Activated CD4-positive, alpha-beta T cell treated with anti-CD3 and anti-CD28 coated beads, Interleukin-2, amount 10 ng/mL, durations not matched to agents 24 days and 14 days (primary cell): ENCODE measurements around the gene RAPGEF1. TPM values are rescaled to one million over a fixed set of nuclear protein-coding genes. Genes with fewer than 3 reads are reported as not detected.
"Not testable (repeated sequence)": the region's sequence is repeated elsewhere in the genome, so short reads cannot be mapped to it uniquely, and the experiment has no call there.

Experiments
- DNase-seq: peaks from one replicate; pipeline ENCODE4 v3.0.0; 2022
- H3K27ac Mint-ChIP-seq: one replicate; pipeline ENCODE4 v1.8.0; 2022; ENCODE audit warnings: mild to moderate bottlenecking, mixed read lengths
- H3K27me3 Mint-ChIP-seq: one replicate; pipeline ENCODE4 v1.8.0; 2022; ENCODE audit warnings: mixed read lengths
- H3K36me3 Mint-ChIP-seq: one replicate; pipeline ENCODE4 v1.8.0; 2022; ENCODE audit warnings: low read depth, mild to moderate bottlenecking, mixed read lengths
- H3K4me1 Mint-ChIP-seq: one replicate; pipeline ENCODE4 v1.8.0; 2021; ENCODE audit warnings: mixed read lengths
- H3K4me3 Mint-ChIP-seq: one replicate; pipeline ENCODE4 v1.8.0; 2022; ENCODE audit warnings: mild to moderate bottlenecking, moderate library complexity, mixed read lengths
- H3K9me3 Mint-ChIP-seq: one replicate; pipeline ENCODE4 v1.8.0; 2021; ENCODE audit warnings: mixed read lengths
- intact Hi-C: fragments of 100-400 bp; cut with micrococcal nuclease; formaldehyde crosslinking; loops from one replicate; pipeline ENCODE4 v1.15.1; 2023
- total RNA-seq: library from RNA; stranded (reverse); gene quantifications from 2 replicates; pipeline ENCODE4 v1.2.3, GENCODE V29; 2022

Gene RAPGEF1
- total RNA-seq, 1 donor from 2014 or later, result 153 TPM

DNA sequence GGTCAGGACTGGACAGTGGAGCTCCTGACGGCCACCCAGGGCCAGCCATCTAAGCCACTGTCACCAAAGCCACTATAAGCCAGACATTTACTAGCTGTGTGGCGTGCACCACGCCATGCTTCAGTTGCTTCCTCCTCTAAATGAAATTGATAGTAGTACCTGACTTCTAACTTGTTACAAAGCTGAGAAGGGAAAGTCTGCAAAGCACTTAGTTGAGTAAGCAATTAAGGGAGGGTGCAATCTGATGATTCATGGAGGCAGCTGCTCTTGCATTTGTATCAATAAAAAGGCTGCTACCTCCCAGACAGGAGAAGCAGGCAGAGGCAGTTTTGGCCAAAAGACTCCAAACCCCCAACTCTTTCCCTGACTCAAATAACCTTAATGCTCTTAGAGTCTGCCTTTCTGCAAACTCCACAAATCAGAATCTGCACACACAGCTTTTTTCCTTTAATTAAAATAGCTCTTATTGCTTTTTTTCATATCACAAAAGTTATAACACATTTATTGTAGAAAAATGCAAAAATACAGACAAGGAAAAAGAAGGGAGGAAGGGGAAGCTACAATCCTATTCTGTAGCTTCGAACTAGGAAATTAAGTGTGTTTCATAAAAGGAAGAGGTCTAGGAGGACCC lies 19.3 kb upstream of the RAPGEF1 start:
- DNase-seq, result no peak
- peaks cover 15% of the 10 kb centered on the region for H3K27me3 Mint-ChIP-seq
- intact Hi-C loops, result no loop called here
- no peak overlapping the region for H3K4me3 Mint-ChIP-seq
- H3K4me1 Mint-ChIP-seq, result peaks cover 6% of the 10 kb centered on the region
- H3K36me3 Mint-ChIP-seq, result no peaks in the 10 kb centered on the region
- no peaks in the 10 kb centered on the region for H3K9me3 Mint-ChIP-seq
- H3K27ac Mint-ChIP-seq, result no peak overlapping the region

GRCh38 chr9:131757549-131757948 lies 17.7 kb upstream of the RAPGEF1 start:
- Mint-ChIP-seq H3K27me3 (peaks cover 15% of the 10 kb centered on the region), H3K9me3 (no peaks in the 10 kb centered on the region), H3K27ac (no peak overlapping the region), H3K4me1 (peaks cover 6% of the 10 kb centered on the region), H3K36me3 (no peaks in the 10 kb centered on the region), H3K4me3 (no peak overlapping the region)
- no peak for DNase-seq
- intact Hi-C loops, result no loop called here

DNA sequence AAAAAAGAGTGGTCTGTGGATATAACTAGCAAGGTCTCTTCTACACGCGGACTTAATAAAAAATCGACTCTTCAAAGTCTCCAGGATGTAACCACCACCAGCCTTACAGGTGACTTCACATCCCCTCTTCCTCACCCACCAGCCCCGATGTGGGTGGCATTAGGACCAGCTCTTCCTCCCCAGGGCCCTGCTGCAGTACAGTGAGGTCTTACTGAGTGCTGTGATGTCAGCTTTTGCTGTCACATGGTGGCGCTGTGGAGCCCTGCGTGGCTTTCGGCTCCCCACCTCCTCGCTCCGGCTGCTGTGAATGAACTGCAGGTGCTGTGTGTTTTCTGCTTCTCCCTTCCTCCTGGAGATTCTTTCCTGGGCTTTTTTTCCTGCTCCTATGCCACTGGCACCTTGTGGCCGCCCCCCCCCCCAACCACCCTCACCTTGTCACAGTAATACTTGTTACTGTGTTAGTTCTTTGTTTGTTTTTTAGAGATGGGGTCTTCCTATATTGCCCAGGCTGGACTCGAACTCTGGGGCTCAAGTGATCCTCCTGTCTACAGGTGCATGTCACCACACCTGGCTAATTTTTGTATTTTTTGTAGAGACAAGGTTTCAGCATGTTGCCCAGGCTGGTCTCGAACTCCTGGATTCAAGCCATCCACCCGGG lies 15.8 kb upstream of the RAPGEF1 start:
- peaks cover 15% of the 10 kb centered on the region for H3K27me3 Mint-ChIP-seq
- peaks cover 6% of the 10 kb centered on the region for H3K4me1 Mint-ChIP-seq
- no peak overlapping the region for H3K27ac Mint-ChIP-seq
- H3K4me3 Mint-ChIP-seq, result peak overlapping the region; percentile 1
- intact Hi-C loops, result loop anchor here (2.0 kb wide), 1 partner anchor 481 kb away; no protein-coding TSS in a partner anchor
- H3K36me3 Mint-ChIP-seq, result no peaks in the 10 kb centered on the region
- peak; percentile 96 for DNase-seq
- H3K9me3 Mint-ChIP-seq, result no peaks in the 10 kb centered on the region

GRCh38 chr9:131754846-131755245 lies 15.0 kb upstream of the RAPGEF1 start:
- Mint-ChIP-seq H3K4me1 (peaks cover 6% of the 10 kb centered on the region), H3K36me3 (no peaks in the 10 kb centered on the region), H3K4me3 (no peak overlapping the region), H3K9me3 (no peaks in the 10 kb centered on the region), H3K27me3 (peaks cover 18% of the 10 kb centered on the region), H3K27ac (no peak overlapping the region)
- DNase-seq, result no peak
- intact Hi-C loops, result loop anchor here (2.0 kb wide), 1 partner anchor 482 kb away; no protein-coding TSS in a partner anchor

- peaks cover 16% of the 10 kb centered on the region for H3K27me3 Mint-ChIP-seq
- not testable (repeated sequence) for H3K4me1 Mint-ChIP-seq, H3K9me3 Mint-ChIP-seq, H3K27ac Mint-ChIP-seq, H3K4me3 Mint-ChIP-seq, H3K36me3 Mint-ChIP-seq, DNase-seq
- intact Hi-C loops, result loop anchor here (2.0 kb wide), 1 partner anchor 483 kb away; no protein-coding TSS in a partner anchor
Observed at GRCh38 chr9:131753751-131754150, 13.9 kb upstream of the RAPGEF1 start.

- H3K4me3 Mint-ChIP-seq, result no peak overlapping the region
Observed at GRCh38 chr9:131752231-131752884, 12.5 kb upstream of the RAPGEF1 start.

GRCh38 chr9:131748411-131748955 lies 8.6 kb upstream of the RAPGEF1 start:
- H3K27ac Mint-ChIP-seq, result no peak overlapping the region
- DNase-seq, result peak; percentile 64
- intact Hi-C loops, result loop anchor here (5.0 kb wide), 1 partner anchor 396 kb away; no protein-coding TSS in a partner anchor
- peaks cover 5% of the 10 kb centered on the region for H3K27me3 Mint-ChIP-seq
- H3K36me3 Mint-ChIP-seq, result no peaks in the 10 kb centered on the region
- peaks cover 31% of the 10 kb centered on the region for H3K4me1 Mint-ChIP-seq
- H3K4me3 Mint-ChIP-seq, result no peak overlapping the region
- H3K9me3 Mint-ChIP-seq, result no peaks in the 10 kb centered on the region

More at GRCh38 chr9:131752231-131752884, 12.5 kb upstream of the RAPGEF1 start:
- Mint-ChIP-seq H3K27ac (no peak overlapping the region), H3K27me3 (peaks cover 9% of the 10 kb centered on the region), H3K9me3 (no peaks in the 10 kb centered on the region), H3K4me1 (peaks cover 8% of the 10 kb centered on the region), H3K36me3 (no peaks in the 10 kb centered on the region)
- DNase-seq, result no peak
- intact Hi-C loops, result no loop called here

GRCh38 chr9:131747352-131747751 lies 7.5 kb upstream of the RAPGEF1 start:
- intact Hi-C loops, result loop anchor here (1.0 to 5.0 kb wide), 3 partner anchors 156 to 395 kb away; no protein-coding TSS in a partner anchor
- peaks cover 41% of the 10 kb centered on the region for H3K4me1 Mint-ChIP-seq
- DNase-seq, result peak; percentile 80
- no peak overlapping the region for H3K27ac Mint-ChIP-seq
- H3K9me3 Mint-ChIP-seq, result no peaks in the 10 kb centered on the region
- no peak overlapping the region for H3K4me3 Mint-ChIP-seq
- peaks cover 5% of the 10 kb centered on the region for H3K27me3 Mint-ChIP-seq
- no peaks in the 10 kb centered on the region for H3K36me3 Mint-ChIP-seq

- no peak overlapping the region for H3K4me3 Mint-ChIP-seq
- no peaks in the 10 kb centered on the region for H3K36me3 Mint-ChIP-seq
- DNase-seq, result no peak
- peaks cover 5% of the 10 kb centered on the region for H3K27me3 Mint-ChIP-seq
- H3K4me1 Mint-ChIP-seq, result peaks cover 41% of the 10 kb centered on the region
- H3K9me3 Mint-ChIP-seq, result no peaks in the 10 kb centered on the region
- H3K27ac Mint-ChIP-seq, result no peak overlapping the region
- intact Hi-C loops, result loop anchor here (2.0 to 5.0 kb wide), 2 partner anchors 245 to 393 kb away; no protein-coding TSS in a partner anchor
Observed at GRCh38 chr9:131745610-131746009, 5.7 kb upstream of the RAPGEF1 start.

GRCh38 chr9:131744720-131745201 lies 4.9 kb upstream of the RAPGEF1 start:
- DNase-seq, result peak; percentile 69
- peaks cover 46% of the 10 kb centered on the region for H3K4me1 Mint-ChIP-seq
- H3K9me3 Mint-ChIP-seq, result no peaks in the 10 kb centered on the region
- intact Hi-C loops, result loop anchor here (5.0 kb wide), 1 partner anchor 392 kb away; no protein-coding TSS in a partner anchor
- H3K36me3 Mint-ChIP-seq, result no peaks in the 10 kb centered on the region
- peak overlapping the region; percentile 75 for H3K4me3 Mint-ChIP-seq
- H3K27me3 Mint-ChIP-seq, result peaks cover 2% of the 10 kb centered on the region
- H3K27ac Mint-ChIP-seq, result peak overlapping the region; percentile 90

DNA sequence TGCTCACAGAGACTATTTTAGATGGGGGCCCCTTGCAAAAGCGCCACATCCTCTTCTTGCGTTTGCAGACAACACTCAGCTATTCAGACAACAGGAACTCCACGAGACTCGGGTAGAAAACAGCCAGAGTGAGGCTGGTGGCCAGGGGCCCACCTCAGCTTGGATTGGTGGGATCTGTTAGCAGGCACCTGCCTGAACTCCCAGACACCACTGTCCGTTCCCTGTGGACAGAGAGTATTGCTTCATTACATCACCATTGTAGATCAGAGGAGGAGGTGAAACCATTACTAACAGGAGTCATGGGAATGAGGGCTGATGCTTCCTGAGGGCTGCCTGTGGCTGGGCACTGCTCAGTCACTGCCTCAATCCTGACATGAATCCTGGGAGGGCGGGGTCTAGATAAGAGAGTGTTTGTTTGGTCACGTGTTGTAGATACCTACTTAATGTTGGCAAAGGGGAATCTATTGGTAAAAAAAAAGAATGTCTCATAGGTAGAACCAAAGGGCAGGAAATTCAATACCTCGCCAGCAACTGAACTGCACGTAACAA lies 4.4 kb upstream of the RAPGEF1 start:
- Mint-ChIP-seq H3K36me3 (peaks cover under 1% of the 10 kb centered on the region), H3K4me1 (peaks cover 46% of the 10 kb centered on the region), H3K9me3 (no peaks in the 10 kb centered on the region), H3K27ac (peak overlapping the region; percentile 90), H3K27me3 (peaks cover 2% of the 10 kb centered on the region), H3K4me3 (peak overlapping the region; percentile 75)
- DNase-seq, result peak; percentile 81
- intact Hi-C loops, result no loop called here

DNA sequence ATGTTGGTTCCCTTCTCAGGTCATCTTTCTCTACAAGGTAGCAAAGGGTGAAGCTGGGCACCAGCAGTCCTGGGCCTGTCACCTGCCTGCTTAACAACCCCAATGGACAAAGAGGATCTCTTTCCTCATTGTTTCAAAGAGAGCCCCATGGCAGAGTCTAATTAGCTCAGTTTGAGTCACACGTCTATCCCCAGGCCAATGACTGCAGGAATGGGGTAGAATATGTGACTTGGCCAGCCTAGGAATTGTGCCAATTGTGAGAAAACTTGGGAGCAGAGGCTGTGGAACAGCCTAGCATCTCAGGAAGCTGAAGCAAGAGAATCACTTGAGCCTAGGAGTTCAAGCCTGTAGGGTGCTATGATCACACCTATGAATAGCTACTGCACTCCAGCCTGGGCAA lies 3.6 kb upstream of the RAPGEF1 start:
- intact Hi-C loops, result no loop called here
- H3K27ac Mint-ChIP-seq, result peak overlapping the region; percentile 90

GRCh38 chr9:131743096-131743495 lies 3.2 kb upstream of the RAPGEF1 start:
- Mint-ChIP-seq H3K36me3 (peaks cover 6% of the 10 kb centered on the region), H3K27ac (peak overlapping the region; percentile 90), H3K4me3 (peak overlapping the region; percentile 1), H3K27me3 (no peaks in the 10 kb centered on the region), H3K9me3 (no peaks in the 10 kb centered on the region), H3K4me1 (peaks cover 49% of the 10 kb centered on the region)
- intact Hi-C loops, result no loop called here
- peak; percentile 65 for DNase-seq

More for the DNA sequence above, 3.6 kb upstream of the RAPGEF1 start:
- Mint-ChIP-seq H3K36me3 (peaks cover 6% of the 10 kb centered on the region), H3K27me3 (peaks cover 2% of the 10 kb centered on the region), H3K9me3 (no peaks in the 10 kb centered on the region), H3K4me1 (peaks cover 49% of the 10 kb centered on the region), H3K4me3 (peak overlapping the region; percentile 75)
- peak; percentile 64 for DNase-seq
